Choroid plexus epithelial cell (primary cell): Measurements from ENCODE around the gene OPCML.

Experiments used
- DNase-seq: peaks from one replicate; pipeline ENCODE4 v3.0.0-alpha.2; 2010; ENCODE audit warnings: low read depth
- H3K4me3 ChIP-seq: 2 replicates; pipeline ENCODE4 v1.5.1; 2011; ENCODE audit warnings: low read depth, mild to moderate bottlenecking, control low read depth, low read length, moderate library complexity
- TF ChIP-seq, protein P1 (sequence below): conservative IDR thresholded peaks from 2 replicates; pipeline ENCODE4 v1.5.1; 2011; ENCODE audit warnings: low read depth, mild to moderate bottlenecking, control low read depth, inconsistent platforms, low read length, moderate library complexity

OPCML gene

DNA sequence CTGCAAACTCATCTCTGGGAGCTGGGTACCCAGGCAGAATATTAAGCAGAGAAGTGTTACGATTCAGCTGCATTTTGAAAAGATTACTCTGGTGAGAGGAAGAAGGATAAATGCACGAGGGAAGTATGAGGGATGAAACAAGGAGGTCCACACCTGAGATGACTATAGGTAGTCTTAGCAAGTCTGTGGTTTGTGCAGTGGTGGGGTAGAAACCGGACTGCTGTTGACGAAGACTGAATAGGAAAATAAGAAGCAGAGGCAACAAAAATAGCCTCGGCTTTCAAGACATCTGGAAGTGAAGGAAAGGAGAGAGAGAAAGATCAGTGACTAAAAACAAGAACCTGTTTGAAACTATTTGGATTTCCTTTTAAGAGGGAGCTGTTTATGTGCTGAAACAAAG lies 810.8 kb downstream of the OPCML start:
- no peak for DNase-seq
- TF ChIP-seq, protein P1, sequence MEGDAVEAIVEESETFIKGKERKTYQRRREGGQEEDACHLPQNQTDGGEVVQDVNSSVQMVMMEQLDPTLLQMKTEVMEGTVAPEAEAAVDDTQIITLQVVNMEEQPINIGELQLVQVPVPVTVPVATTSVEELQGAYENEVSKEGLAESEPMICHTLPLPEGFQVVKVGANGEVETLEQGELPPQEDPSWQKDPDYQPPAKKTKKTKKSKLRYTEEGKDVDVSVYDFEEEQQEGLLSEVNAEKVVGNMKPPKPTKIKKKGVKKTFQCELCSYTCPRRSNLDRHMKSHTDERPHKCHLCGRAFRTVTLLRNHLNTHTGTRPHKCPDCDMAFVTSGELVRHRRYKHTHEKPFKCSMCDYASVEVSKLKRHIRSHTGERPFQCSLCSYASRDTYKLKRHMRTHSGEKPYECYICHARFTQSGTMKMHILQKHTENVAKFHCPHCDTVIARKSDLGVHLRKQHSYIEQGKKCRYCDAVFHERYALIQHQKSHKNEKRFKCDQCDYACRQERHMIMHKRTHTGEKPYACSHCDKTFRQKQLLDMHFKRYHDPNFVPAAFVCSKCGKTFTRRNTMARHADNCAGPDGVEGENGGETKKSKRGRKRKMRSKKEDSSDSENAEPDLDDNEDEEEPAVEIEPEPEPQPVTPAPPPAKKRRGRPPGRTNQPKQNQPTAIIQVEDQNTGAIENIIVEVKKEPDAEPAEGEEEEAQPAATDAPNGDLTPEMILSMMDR, result no peak
- H3K4me3 ChIP-seq, result no peak overlapping the region

DNA sequence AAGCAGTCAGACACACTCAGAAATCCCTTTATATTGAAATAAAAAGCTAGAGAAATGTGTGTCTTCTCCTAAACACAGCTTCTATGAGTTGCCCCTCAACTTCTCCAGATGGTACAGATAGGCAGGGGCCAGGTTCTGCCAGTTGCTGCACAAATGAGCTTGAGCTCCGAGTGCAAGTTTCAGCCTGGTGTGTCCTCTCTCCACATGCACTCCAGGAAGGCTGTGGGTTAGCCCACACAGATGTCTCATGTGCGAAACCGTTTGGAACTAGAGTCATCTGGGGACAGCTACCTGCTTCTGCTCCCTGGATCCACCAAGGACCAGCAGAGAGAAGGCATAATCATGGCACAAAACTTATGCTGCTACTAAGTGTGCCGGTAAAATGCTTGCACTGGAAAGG lies 812.6 kb downstream of the OPCML start:
- DNase-seq, result no peak
- no peak overlapping the region for H3K4me3 ChIP-seq
- TF ChIP-seq, protein P1, result no peak

DNA sequence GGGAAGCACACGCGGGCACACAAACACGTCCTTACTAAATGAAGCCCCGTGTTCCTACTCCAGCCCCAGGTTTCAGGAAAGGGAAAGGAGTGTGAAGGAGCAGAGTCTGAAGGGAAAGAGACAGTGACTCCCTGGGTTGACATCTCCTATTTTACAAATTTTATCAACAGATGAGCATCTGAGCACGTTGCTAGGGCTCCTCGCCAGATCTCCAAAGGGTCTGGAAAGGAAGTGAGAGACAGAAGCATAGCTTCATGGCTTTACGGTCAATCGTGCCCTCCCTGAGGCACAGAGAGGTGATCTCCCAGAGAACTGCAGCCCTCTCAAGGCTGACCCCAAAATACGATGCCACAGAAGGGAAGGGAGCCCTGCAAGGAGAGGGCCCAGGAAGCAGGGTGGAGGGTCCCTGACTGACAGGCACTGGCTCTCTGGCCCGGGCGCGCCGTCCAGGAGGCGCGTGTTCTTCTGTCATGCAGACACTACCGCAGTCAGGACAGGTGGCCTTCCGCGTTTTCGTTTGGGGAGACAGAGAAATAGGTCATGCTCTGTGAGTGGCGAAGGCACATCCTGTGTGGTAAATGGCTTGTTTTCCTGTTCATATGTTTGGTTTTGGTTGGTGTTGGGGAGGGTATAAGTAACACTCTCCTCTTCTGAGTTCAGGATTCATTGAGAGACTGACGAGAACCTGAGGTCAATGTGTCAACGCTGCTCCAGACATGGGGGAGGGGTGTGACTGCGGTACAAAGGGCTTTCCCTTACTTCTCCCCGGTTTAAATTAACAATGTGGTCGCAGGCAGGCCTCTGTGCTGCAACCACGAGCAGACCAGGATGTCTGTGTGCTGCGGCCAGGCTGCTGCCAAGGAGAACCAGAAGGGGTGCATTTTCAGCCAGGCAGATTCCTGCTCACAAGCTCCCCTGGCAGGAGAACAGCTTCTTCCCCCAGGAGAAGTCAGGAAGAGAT lies 813.3 kb downstream of the OPCML start:
- TF ChIP-seq, protein P1, result no peak
- peak; percentile 24 for DNase-seq
- H3K4me3 ChIP-seq, result no peak overlapping the region

DNA sequence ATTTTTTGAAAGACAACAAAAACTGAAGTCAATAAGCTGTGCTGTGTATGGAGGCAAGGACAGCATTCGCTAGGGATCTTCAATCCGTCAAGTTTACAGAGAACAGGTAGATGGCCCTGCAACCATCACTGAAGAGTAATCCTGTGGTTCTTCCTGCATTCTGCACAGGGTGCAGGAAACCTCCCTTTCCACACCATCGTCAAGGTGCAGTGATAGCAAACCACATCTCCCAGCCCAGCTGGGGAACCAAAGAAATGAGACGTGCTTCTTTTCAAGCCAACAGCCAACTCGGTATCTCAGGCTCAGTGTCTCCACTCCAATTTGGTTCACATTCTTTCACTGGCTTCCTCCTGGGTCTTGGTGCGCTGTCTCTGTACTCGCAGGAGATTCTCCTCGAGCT lies 814.5 kb downstream of the OPCML start:
- H3K4me3 ChIP-seq, result no peak overlapping the region
- DNase-seq, result no peak
- TF ChIP-seq, protein P1, result no peak

DNA sequence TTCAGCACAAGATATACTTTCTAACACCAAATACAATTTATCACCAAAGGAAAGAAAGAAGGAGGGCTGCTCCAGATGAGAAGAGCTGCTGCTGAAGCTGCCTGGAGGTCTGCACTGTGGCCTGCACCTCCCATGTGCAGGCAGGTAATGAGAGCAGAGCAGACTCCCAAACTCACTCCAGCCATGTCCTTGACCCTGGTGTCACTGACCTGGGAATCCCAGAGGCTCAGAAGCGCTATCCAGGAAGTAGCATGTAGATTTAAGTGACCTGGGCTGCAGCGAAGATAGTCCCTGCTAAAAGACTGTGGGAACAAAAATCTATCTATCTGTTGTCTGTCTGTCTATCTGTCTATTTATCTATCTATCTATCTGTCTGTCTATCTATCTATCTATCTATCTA lies 816.3 kb downstream of the OPCML start:
- TF ChIP-seq, protein P1, result no peak
- DNase-seq, result no peak
- H3K4me3 ChIP-seq, result no peak overlapping the region

DNA sequence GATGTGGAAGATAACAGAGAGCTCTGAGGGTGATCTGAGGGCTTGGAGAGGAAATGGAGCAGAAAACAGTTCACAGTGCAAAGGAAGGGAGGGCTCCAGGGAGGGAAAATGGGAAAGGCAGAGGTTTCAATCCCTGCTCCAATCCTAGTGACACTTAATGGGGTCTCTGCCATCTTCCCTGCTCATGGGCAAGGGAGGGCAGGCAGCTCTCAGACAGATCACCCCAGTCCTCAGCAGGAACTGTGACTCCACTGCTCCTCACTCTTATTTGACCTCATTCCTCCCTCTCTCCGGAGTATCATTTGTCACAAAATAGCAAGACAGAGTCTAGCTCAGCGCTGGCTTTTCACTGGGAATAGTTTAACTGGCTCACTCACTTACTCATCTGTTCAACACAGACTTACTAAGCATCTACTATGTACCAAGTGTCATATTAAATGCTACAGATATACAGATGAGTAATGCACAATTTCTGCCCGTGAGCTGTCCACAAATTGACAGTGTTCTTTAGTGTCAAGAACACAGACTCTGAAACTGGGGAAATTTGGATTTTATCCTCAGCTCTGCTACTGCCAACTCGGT lies 817.4 kb downstream of the OPCML start:
- TF ChIP-seq, protein P1, result no peak
- no peak overlapping the region for H3K4me3 ChIP-seq
- DNase-seq, result peak; percentile 8
